GM18499 (cell line): ENCODE data around the gene ULK3.

Experiments
- ATAC-seq: cut with Tn5 transposase; IDR thresholded peaks from one replicate; pipeline ENCODE4 v1.9.1; 2021; ENCODE audit warnings: moderate number of reproducible peaks; ENCODE audit not compliant: insufficient read depth, unreplicated experiment

Gene ULK3

GRCh38 chr15:74826364-74826819 is 16.6 kb downstream of the ULK3 start, which contains the start of gene CPLX3:
Gene CPLX3, plus strand, starts transcription at chr15:74826627. Its CDS starts 77 bp downstream, at chr15:74826704.
- no peak for ATAC-seq

GRCh38 chr15:74825866-74826265 is 17.1 kb downstream of the ULK3 start:
- no peak for ATAC-seq

- no peak for ATAC-seq
These were observed 18.0 kb downstream of the ULK3 start for GRCh38 chr15:74824976-74825375.

GRCh38 chr15:74823324-74823723 is 19.6 kb downstream of the ULK3 start:
- ATAC-seq: no peak

GRCh38 chr15:74822233-74822632 is 20.7 kb downstream of the ULK3 start:
- ATAC-seq: no peak

GRCh38 chr15:74821790-74822158 is 21.2 kb downstream of the ULK3 start:
- no peak for ATAC-seq

- peak; percentile 53 for ATAC-seq
These were observed 21.7 kb downstream of the ULK3 start for GRCh38 chr15:74821091-74821789.

GRCh38 chr15:74820056-74820455 is 22.9 kb downstream of the ULK3 start:
- ATAC-seq: no peak

- no peak for ATAC-seq
These were observed 25.6 kb downstream of the ULK3 start for GRCh38 chr15:74817370-74817737.

- no peak for ATAC-seq
These were observed 26.2 kb downstream of the ULK3 start for GRCh38 chr15:74816624-74817369.

- ATAC-seq: no peak
These were observed 27.0 kb downstream of the ULK3 start for GRCh38 chr15:74815961-74816360.

- ATAC-seq: no peak
These were observed 27.6 kb downstream of the ULK3 start for GRCh38 chr15:74815121-74815934.

- ATAC-seq: no peak
These were observed 30.4 kb downstream of the ULK3 start, which contains the start of gene LMAN1L for GRCh38 chr15:74812533-74812932. Gene LMAN1L, plus strand, starts transcription at chr15:74812835. Its CDS starts 20 bp downstream, at chr15:74812855.

GRCh38 chr15:74809956-74810355 is 33.0 kb downstream of the ULK3 start:
- ATAC-seq: no peak

- no peak for ATAC-seq
These were observed 33.7 kb downstream of the ULK3 start for GRCh38 chr15:74809242-74809641.

GRCh38 chr15:74808840-74809229 is 34.1 kb downstream of the ULK3 start:
- ATAC-seq: no peak

- ATAC-seq: no peak
These were observed 34.7 kb downstream of the ULK3 start for GRCh38 chr15:74808078-74808839.

- ATAC-seq: no peak
These were observed 35.7 kb downstream of the ULK3 start for GRCh38 chr15:74807282-74807681.

GRCh38 chr15:74804935-74805334 is 38.0 kb downstream of the ULK3 start:
- no peak for ATAC-seq

- no peak for ATAC-seq
These were observed 40.0 kb downstream of the ULK3 start for GRCh38 chr15:74802862-74803447.
